ENCODE measurements around the gene COL16A1. TPM values are rescaled to one million over a fixed set of nuclear protein-coding genes. Genes with fewer than 3 reads are reported as not detected.

The COL16A1 gene
- total RNA-seq, 2 experiments from 2014 or later, result 0.34 TPM; not detected in 1

- intact Hi-C loops (cut with micrococcal nuclease), result no loop called here
- CTCF ChIA-PET, result interaction anchor here (1.0 to 1.7 kb wide), 3 partner anchors 12 to 81 kb away, joined by 3 to 6 read pairs (median 3); no protein-coding TSS in a partner anchor
- ATAC-seq, result no peak
- Mint-ChIP-seq H3K27ac (no peak overlapping the region), H3K36me3 (ENCODE audit: low read depth) (no peaks in the 10 kb centered on the region), H3K4me3 (no peak overlapping the region), H3K4me1 (ENCODE audit: low read depth) (no peaks in the 10 kb centered on the region), H3K9me3 (no peaks in the 10 kb centered on the region), H3K27me3 (no peaks in the 10 kb centered on the region)
- no peak for TF ChIP-seq CTCF (IDR thresholded peaks at IDR 0.05)
- POLR2A ChIA-PET, result interaction anchor here (1.2 kb wide), 1 partner anchor 12 kb away, joined by 3 read pairs; no protein-coding TSS in a partner anchor
- no peak for DNase-seq
These were observed 29.8 kb upstream of the COL16A1 start for GRCh38 chr1:31733389-31734219.

- H3K27me3 Mint-ChIP-seq, result no peaks in the 10 kb centered on the region
- ATAC-seq (no peak), DNase-seq (no peak)
- CTCF ChIA-PET, result no interaction called here
- H3K4me1 Mint-ChIP-seq (ENCODE audit: low read depth), result no peaks in the 10 kb centered on the region
- no peak for TF ChIP-seq CTCF (IDR thresholded peaks at IDR 0.05)
- no peak overlapping the region for H3K4me3 Mint-ChIP-seq
- H3K9me3 Mint-ChIP-seq, result no peaks in the 10 kb centered on the region
- no peak overlapping the region for H3K27ac Mint-ChIP-seq
- intact Hi-C loops (cut with micrococcal nuclease), result no loop called here
- H3K36me3 Mint-ChIP-seq (ENCODE audit: low read depth), result no peaks in the 10 kb centered on the region
- POLR2A ChIA-PET, result no interaction called here
These were observed 29.0 kb upstream of the COL16A1 start for GRCh38 chr1:31732751-31733289.

GRCh38 chr1:31732343-31732742, 28.5 kb upstream of the COL16A1 start:
- Mint-ChIP-seq H3K27ac (no peak overlapping the region), H3K4me1 (ENCODE audit: low read depth) (no peaks in the 10 kb centered on the region), H3K9me3 (no peaks in the 10 kb centered on the region), H3K4me3 (no peak overlapping the region), H3K27me3 (no peaks in the 10 kb centered on the region), H3K36me3 (ENCODE audit: low read depth) (no peaks in the 10 kb centered on the region)
- ChIA-PET CTCF (no interaction called here), POLR2A (no interaction called here)
- intact Hi-C loops (cut with micrococcal nuclease), result no loop called here
- no peak for ATAC-seq
- no peak for DNase-seq
- no peak for TF ChIP-seq CTCF (IDR thresholded peaks at IDR 0.05)

- no peak for TF ChIP-seq CTCF (IDR thresholded peaks at IDR 0.05)
- ChIA-PET CTCF (interaction anchor here (0.7 kb wide), 1 partner anchor 15 kb away, joined by 3 read pairs; no protein-coding TSS in a partner anchor), POLR2A (interaction anchor here (0.9 kb wide), 1 partner anchor 86 kb away, joined by 3 read pairs; the partner anchor contains the start of gene PEF1)
- no peak overlapping the region for H3K27ac Mint-ChIP-seq
- no peaks in the 10 kb centered on the region for H3K4me1 Mint-ChIP-seq (ENCODE audit: low read depth)
- H3K9me3 Mint-ChIP-seq, result no peaks in the 10 kb centered on the region
- H3K4me3 Mint-ChIP-seq, result no peak overlapping the region
- H3K36me3 Mint-ChIP-seq (ENCODE audit: low read depth), result no peaks in the 10 kb centered on the region
- ATAC-seq (no peak), DNase-seq (no peak)
- no peaks in the 10 kb centered on the region for H3K27me3 Mint-ChIP-seq
- intact Hi-C loops (cut with micrococcal nuclease), result no loop called here
These were observed 27.3 kb upstream of the COL16A1 start for GRCh38 chr1:31731049-31731565.

Measured in activated CD8-positive, alpha-beta T cell treated with anti-CD3 and anti-CD28 coated beads for 36 hours (primary cell).